Small intestine (tissue), 7 donors: ENCODE results near the gene KCND3. TPM values are rescaled to one million over a fixed set of nuclear protein-coding genes. Genes with fewer than 3 reads are reported as not detected.

ENCODE experiments used
- DNase-seq, 2 donors: peaks; one replicate each; pipeline versions ENCODE4 v3.0.0 to v3.0.0-alpha.2; 2013
- FAIRE-seq: peaks from 2 replicates; lab custom pipeline; 2012; peaks lifted over from hg19 to GRCh38; lab: Jason Lieb, UNC
- H3K27ac ChIP-seq, 3 donors: one replicate each; pipeline ENCODE4 v1.5.1; 2013; ENCODE audit warnings: low read length in 2 of 3, mild to moderate bottlenecking in 2 of 3, control low read depth in 1 of 3, inconsistent platforms in 1 of 3, low read depth in 1 of 3, moderate library complexity in 1 of 3
- H3K27me3 ChIP-seq, 3 donors: one replicate each; pipeline ENCODE4 v1.6.1; 2013; ENCODE audit warnings: low read length in 3 of 3, inconsistent platforms in 1 of 3; ENCODE audit not compliant: control insufficient read depth in 3 of 3, insufficient read depth in 3 of 3
- H3K36me3 ChIP-seq, 3 donors: one replicate each; pipeline ENCODE4 v1.6.1; 2013; ENCODE audit warnings: low read length in 3 of 3, inconsistent platforms in 1 of 3, low read depth in 1 of 3, mild to moderate bottlenecking in 1 of 3, moderate library complexity in 1 of 3; ENCODE audit not compliant: control insufficient read depth in 3 of 3, insufficient read depth in 2 of 3
- H3K4me1 ChIP-seq, 3 donors: one replicate each; pipeline ENCODE4 v1.6.1; 2013; ENCODE audit warnings: low read length in 2 of 3, inconsistent platforms in 1 of 3, low read depth in 1 of 3, mild to moderate bottlenecking in 1 of 3, moderate library complexity in 1 of 3; ENCODE audit not compliant: control insufficient read depth in 3 of 3, insufficient read depth in 2 of 3
- H3K4me3 ChIP-seq, 3 donors: one replicate each; pipeline ENCODE4 v1.5.1; 2013; ENCODE audit warnings: low read length in 3 of 3, control low read depth in 1 of 3, inconsistent platforms in 1 of 3, low read depth in 1 of 3, mild to moderate bottlenecking in 1 of 3, moderate library complexity in 1 of 3
- H3K9me3 ChIP-seq, 2 donors: one replicate each; pipeline ENCODE4 v1.6.1; 2013; ENCODE audit warnings: low read depth in 1 of 2, low read length in 1 of 2; ENCODE audit not compliant: control insufficient read depth in 2 of 2, insufficient read depth in 1 of 2
- WGBS, 3 donors: extraction: QIAGEN DNeasy Blood & Tissue Kit; methylation state at CpG; one replicate each; pipeline ENCODE4 v1.1.7; 2013; 5-methylcytosine and 5-hydroxymethylcytosine counted together
- polyA plus RNA-seq, 4 donors: library from polyadenylated mRNA; stranded (reverse) in 3 of 4; unstranded in 1 of 4; fragments of 200-250 nt in 3 of 4; fragments of 120-200 nt in 1 of 4; gene quantifications; one replicate each; pipeline versions ENCODE4 v1.2.1 to v1.2.3, GENCODE V29; 2013
- donor health status: healthy with polysubstance abuse.
- donor health status: control.
- donor health status: control.
- donor health status: Bipolar disorder and iron deficiency.
- donor health status: healthy.

KCND3 gene
- polyA plus RNA-seq, 4 donors, result 0.27 to 1.8 (median 0.86) TPM; not detected in 1

- Histone ChIP-seq H3K36me3 (peaks cover 3 to 6% (median 5%) of the 10 kb centered on the region in 3 donors), H3K4me3 (no peak overlapping the region), H3K4me1 (no peaks in the 10 kb centered on the region), H3K27me3 (no peaks in the 10 kb centered on the region), H3K27ac (no peak overlapping the region), H3K9me3 (no peaks in the 10 kb centered on the region)
- WGBS, 3 donors, result 85 to 88% (median 88%) methylated on average over 4 of the region's 4 CpGs
- DNase-seq (no peak), FAIRE-seq (no peak)
Observed at GRCh38 chr1:111770916-111771315, 218.6 kb downstream of the KCND3 start.

DNA sequence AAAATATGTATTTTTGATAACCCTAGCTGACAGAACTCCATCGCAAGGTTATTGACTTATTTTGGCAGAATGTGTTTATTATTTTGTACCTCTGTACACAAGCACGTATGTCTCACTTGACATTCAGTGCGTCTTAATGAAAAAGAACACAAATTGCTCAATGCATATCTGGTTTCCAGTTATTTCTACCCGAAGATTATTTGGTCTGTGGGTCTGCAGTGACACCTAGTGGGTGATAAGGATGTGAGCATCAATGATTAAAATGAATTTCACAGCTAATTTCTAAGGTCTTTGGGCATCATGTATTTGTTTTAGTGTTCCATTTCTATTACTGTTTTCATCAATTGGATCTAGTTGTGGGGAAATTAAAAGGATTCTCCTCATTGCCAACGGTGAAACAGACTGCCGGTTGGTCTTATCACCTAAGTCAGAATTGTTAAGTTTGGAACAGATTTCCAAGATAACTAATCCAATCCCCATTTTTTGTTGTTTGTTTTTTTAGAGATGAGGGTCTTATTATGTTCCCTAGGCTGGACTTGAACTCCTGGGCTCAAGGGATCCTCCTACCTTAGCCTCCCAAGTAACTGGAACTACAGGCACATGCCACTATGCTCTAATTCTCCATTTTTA is 219.8 kb downstream of the KCND3 start:
- no peak overlapping the region for H3K27ac ChIP-seq
- WGBS, 3 donors, result 35 to 39% (median 36%) methylated on average over 6 of the region's 6 CpGs

DNA sequence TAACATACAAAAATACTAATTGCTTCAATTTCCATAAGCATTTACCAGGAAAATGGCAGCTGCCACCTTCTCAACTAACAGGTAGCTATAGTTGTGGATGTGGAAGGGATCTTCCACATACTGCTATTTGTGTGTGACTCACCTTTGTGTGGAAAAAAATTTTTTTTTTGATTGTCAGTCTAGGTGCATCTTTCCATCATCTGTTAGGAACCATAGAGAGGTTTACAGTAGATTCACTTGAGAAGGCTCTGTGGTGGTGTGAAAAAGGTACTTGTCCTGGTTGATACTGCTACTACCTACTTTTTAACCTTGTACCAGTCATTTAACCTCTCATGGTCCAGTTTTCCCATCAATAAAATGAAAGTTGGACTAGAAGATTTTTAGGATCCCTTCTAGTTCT is 220.8 kb downstream of the KCND3 start:
- no peak for FAIRE-seq
- Histone ChIP-seq H3K27me3 (no peaks in the 10 kb centered on the region), H3K36me3 (peaks cover 7 to 10% (median 7%) of the 10 kb centered on the region in 3 donors), H3K4me3 (no peak overlapping the region), H3K4me1 (no peaks in the 10 kb centered on the region), H3K9me3 (no peaks in the 10 kb centered on the region), H3K27ac (no peak overlapping the region)
- no peak for DNase-seq

More for the DNA sequence above, 219.8 kb downstream of the KCND3 start:
- no peaks in the 10 kb centered on the region for H3K9me3 ChIP-seq
- no peaks in the 10 kb centered on the region for H3K4me1 ChIP-seq
- DNase-seq (peak; percentile 55 to 65), FAIRE-seq (no peak)
- H3K27me3 ChIP-seq, result no peaks in the 10 kb centered on the region
- no peak overlapping the region for H3K4me3 ChIP-seq
- H3K36me3 ChIP-seq, result peaks cover 3 to 7% (median 6%) of the 10 kb centered on the region in 3 donors

GRCh38 chr1:111768023-111768422 is 221.4 kb downstream of the KCND3 start:
- H3K9me3 ChIP-seq, result no peaks in the 10 kb centered on the region
- no peaks in the 10 kb centered on the region for H3K4me1 ChIP-seq
- DNase-seq (no peak), FAIRE-seq (no peak)
- H3K36me3 ChIP-seq, result peaks cover 9 to 10% (median 10%) of the 10 kb centered on the region in 3 donors
- H3K27ac ChIP-seq, result no peak overlapping the region
- no peaks in the 10 kb centered on the region for H3K27me3 ChIP-seq
- no peak overlapping the region for H3K4me3 ChIP-seq

DNA sequence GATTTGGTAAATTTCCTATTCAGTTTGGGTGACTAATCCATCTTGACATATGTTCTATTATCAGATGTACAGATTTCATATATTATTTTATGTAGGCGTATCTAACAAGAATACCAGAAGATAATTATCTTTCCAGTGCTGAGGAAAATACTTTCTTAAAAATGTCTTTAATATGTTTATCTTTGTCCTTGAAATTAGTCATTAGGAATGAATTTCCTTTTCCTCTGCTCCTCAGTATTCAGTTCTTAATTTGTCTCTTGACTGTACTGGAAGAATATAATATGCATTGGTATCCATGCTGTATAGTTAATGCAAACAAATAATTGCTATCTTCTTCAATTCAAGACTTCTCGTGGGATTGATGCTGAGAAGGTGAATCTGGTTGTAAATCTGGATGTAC is 227.1 kb downstream of the KCND3 start:
- DNase-seq (no peak), FAIRE-seq (no peak)
- H3K27me3 ChIP-seq, result no peaks in the 10 kb centered on the region
- H3K4me3 ChIP-seq, result no peak overlapping the region
- no peaks in the 10 kb centered on the region for H3K9me3 ChIP-seq
- peaks cover 10 to 11% (median 11%) of the 10 kb centered on the region in 3 donors for H3K36me3 ChIP-seq
- H3K4me1 ChIP-seq, result peaks cover 0 to 2% (median 0%) of the 10 kb centered on the region in 3 donors
- WGBS, 3 donors, result 94 to 98% (median 95%) methylated on average over 2 of the region's 2 CpGs
- H3K27ac ChIP-seq, result no peak overlapping the region

DNA sequence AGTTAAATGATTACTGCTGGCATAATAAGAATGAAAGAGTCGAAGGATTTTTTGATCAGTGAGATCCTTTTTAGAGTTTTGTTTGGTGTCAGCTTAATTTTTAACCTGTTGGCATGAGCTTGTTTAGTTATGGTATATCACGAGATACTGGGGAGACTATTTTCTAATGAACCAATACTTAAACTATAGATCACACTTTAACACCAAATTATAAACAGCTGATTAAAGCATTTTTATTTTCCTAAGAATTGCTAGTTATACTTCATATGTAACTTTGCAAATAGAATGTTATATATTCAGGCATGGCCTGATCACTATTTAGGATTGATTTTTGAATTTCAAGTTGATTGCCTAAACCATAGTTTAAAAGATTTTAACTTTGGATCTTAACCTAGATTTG is 227.8 kb downstream of the KCND3 start:
- DNase-seq (no peak), FAIRE-seq (no peak)
- no peak overlapping the region for H3K27ac ChIP-seq
- peaks cover 9 to 11% (median 10%) of the 10 kb centered on the region in 3 donors for H3K36me3 ChIP-seq
- H3K9me3 ChIP-seq, result no peaks in the 10 kb centered on the region
- peaks cover 0 to 5% (median 0%) of the 10 kb centered on the region in 3 donors for H3K4me1 ChIP-seq
- H3K4me3 ChIP-seq, result no peak overlapping the region
- WGBS, 3 donors, result 41 to 76% (median 64%) methylated on average over 2 of the region's 2 CpGs
- no peaks in the 10 kb centered on the region for H3K27me3 ChIP-seq

GRCh38 chr1:111758373-111758772 is 231.1 kb downstream of the KCND3 start:
- FAIRE-seq (no peak), DNase-seq (peak; percentile 28 to 35)
- 13 to 54% (median 48%) methylated on average over 2 of the region's 2 CpGs for WGBS, 3 donors
- peaks cover 2 to 4% (median 3%) of the 10 kb centered on the region in 3 donors for H3K36me3 ChIP-seq
- H3K27ac ChIP-seq, result peak overlapping the region in 1 of 3 donors; percentile 14
- no peaks in the 10 kb centered on the region for H3K9me3 ChIP-seq
- H3K4me1 ChIP-seq, result peaks cover 0 to 5% (median 0%) of the 10 kb centered on the region in 3 donors
- H3K27me3 ChIP-seq, result no peaks in the 10 kb centered on the region
- H3K4me3 ChIP-seq, result no peak overlapping the region

DNA sequence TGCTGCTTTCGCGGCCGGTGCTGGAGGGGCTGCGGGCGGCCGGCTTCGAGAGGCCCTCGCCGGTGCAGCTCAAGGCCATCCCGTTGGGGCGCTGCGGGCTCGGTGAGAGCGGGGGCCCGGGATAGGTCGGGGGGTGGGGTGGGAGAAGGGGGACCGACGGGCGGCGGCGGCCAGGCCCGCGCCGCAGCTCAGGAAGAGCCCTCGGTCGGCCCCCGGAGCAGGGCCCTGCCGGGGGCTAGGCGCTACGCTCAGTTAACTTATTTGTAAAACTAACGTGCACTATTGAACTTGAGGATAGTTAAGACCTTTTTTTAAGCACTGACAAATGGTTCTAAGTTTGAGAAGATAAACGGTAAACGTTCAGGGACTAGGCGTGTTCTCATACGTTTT is 233.3 kb downstream of the KCND3 start:
- no peak for FAIRE-seq
- 0 to 1% (median 0%) methylated on average over 20 to 35 of the region's 35 CpGs for WGBS, 3 donors

More for the DNA sequence above, 233.3 kb downstream of the KCND3 start:
- H3K9me3 ChIP-seq, result no peaks in the 10 kb centered on the region
- DNase-seq, result peak in 1 of 2 donors; percentile 24
- peaks cover 0 to 5% (median 0%) of the 10 kb centered on the region in 3 donors for H3K4me1 ChIP-seq
- H3K27me3 ChIP-seq, result no peaks in the 10 kb centered on the region
- peak overlapping the region; percentile 78 to 97 (median 84) for H3K4me3 ChIP-seq
- H3K27ac ChIP-seq, result peak overlapping the region; percentile 86 to 98 (median 91)
- peaks cover 0 to 2% (median 0%) of the 10 kb centered on the region in 3 donors for H3K36me3 ChIP-seq
